HUES64 (cell line): ENCODE measurements around the gene CALM1.

Experiments used
- H3K27ac ChIP-seq: 2 replicates; pipeline ENCODE4 v1.7.0; 2013; ENCODE audit warnings: low read depth, low read length, inconsistent platforms
- H3K27me3 ChIP-seq: 2 replicates; pipeline ENCODE4 v1.6.1; 2013; ENCODE audit warnings: mild to moderate bottlenecking, low read length; ENCODE audit not compliant: insufficient read depth
- H3K36me3 ChIP-seq: 2 replicates; pipeline ENCODE4 v1.6.1; 2013; ENCODE audit warnings: mild to moderate bottlenecking, low read length; ENCODE audit not compliant: insufficient read depth
- H3K4me1 ChIP-seq: 2 replicates; pipeline ENCODE4 v1.6.1; 2013; ENCODE audit warnings: mild to moderate bottlenecking, low read length, moderate library complexity; ENCODE audit not compliant: insufficient read depth
- H3K4me3 ChIP-seq: 2 replicates; pipeline ENCODE4 v1.5.1; 2013; ENCODE audit warnings: mild to moderate bottlenecking, low read length, moderate library complexity
- H3K9ac ChIP-seq: 2 replicates; pipeline ENCODE4 v1.6.1; 2013; ENCODE audit warnings: mild to moderate bottlenecking, low read depth, low read length
- H3K9me3 ChIP-seq: 2 replicates; pipeline ENCODE4 v1.6.1; 2013; ENCODE audit warnings: low read depth, low read length; ENCODE audit not compliant: insufficient read depth
- WGBS: fragments of 150-250, 120-280 bp; methylation state at CpG from one replicate; pipeline ENCODE4 v1.1.7; 2013; ENCODE audit warnings: missing lambda C conversion rate; 5-methylcytosine and 5-hydroxymethylcytosine counted together

Gene CALM1

GRCh38 chr14:90399541-90400444 is 3.0 kb downstream of the CALM1 start:
- WGBS = 46% methylated on average over 13 of the region's 14 CpGs
- Histone ChIP-seq H3K4me1 (peaks cover 15% of the 10 kb centered on the region), H3K9ac (no peak overlapping the region), H3K27ac (no peak overlapping the region), H3K36me3 (peaks cover 50% of the 10 kb centered on the region), H3K9me3 (no peaks in the 10 kb centered on the region), H3K27me3 (no peaks in the 10 kb centered on the region), H3K4me3 (peak overlapping the region; percentile 100)

DNA sequence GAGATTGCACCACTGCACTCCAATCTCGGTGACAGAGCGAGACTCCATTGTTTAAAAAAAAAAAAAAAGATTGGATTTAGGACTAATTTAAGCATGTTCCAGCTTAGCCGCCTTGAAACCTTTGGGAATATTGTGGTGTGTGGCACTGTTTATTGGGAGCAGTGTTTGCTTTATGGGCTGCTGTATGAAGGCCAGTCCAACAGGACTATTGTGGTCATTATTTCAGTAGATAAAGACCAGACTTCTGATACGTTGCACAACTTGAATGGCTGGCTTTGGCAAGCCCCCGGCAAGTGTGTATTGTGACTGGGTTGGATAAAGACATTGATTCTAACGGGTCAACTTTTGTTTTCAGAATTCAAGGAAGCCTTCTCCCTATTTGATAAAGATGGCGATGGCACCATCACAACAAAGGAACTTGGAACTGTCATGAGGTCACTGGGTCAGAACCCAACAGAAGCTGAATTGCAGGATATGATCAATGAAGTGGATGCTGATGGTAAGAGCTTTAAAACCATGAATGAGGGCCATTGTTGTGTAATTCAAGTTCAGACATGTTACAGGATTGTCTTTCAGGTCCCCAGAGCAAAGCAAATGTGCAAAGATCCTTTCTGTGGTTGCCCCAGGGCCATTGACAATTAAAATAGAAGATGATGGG is 4.2 kb downstream of the CALM1 start:
- peaks cover 62% of the 10 kb centered on the region for H3K36me3 ChIP-seq
- H3K9me3 ChIP-seq = no peaks in the 10 kb centered on the region
- no peak overlapping the region for H3K9ac ChIP-seq
- H3K27me3 ChIP-seq = no peaks in the 10 kb centered on the region
- 95% methylated on average over 7 of the region's 7 CpGs for WGBS
- H3K27ac ChIP-seq = no peak overlapping the region
- peaks cover 14% of the 10 kb centered on the region for H3K4me1 ChIP-seq
- H3K4me3 ChIP-seq = no peak overlapping the region

- 87% methylated on average over 6 of the region's 7 CpGs for WGBS
- no peaks in the 10 kb centered on the region for H3K27me3 ChIP-seq
Observed at GRCh38 chr14:90402016-90402415, 5.2 kb downstream of the CALM1 start.

DNA sequence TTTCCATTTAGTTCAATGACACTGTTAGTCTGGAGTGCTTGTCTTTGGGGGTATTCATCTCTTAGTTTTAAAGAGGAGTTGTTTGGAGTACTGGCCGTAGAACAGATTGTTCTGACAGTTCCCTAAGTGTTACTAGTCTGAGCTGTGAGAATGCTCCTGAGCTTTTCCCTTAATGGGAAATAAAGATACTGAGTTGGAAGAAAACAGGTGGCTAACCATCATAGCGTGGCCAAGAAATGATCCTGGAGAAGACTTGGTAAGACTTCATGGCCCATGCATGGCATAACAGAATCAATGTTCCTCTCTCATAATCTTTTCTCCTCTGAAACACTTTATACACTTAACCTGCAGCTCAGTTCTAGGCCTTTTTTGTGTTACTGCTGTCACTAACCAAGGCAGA is 6.2 kb downstream of the CALM1 start:
- H3K4me1 ChIP-seq = peaks cover 12% of the 10 kb centered on the region
- no peaks in the 10 kb centered on the region for H3K9me3 ChIP-seq
- peaks cover 62% of the 10 kb centered on the region for H3K36me3 ChIP-seq
- WGBS = 90% methylated on average over 2 of the region's 2 CpGs
- no peak overlapping the region for H3K4me3 ChIP-seq
- H3K27me3 ChIP-seq = no peaks in the 10 kb centered on the region
- no peak overlapping the region for H3K9ac ChIP-seq
- no peak overlapping the region for H3K27ac ChIP-seq

More at GRCh38 chr14:90402016-90402415, 5.2 kb downstream of the CALM1 start:
- Histone ChIP-seq H3K9ac (no peak overlapping the region), H3K9me3 (no peaks in the 10 kb centered on the region), H3K36me3 (peaks cover 62% of the 10 kb centered on the region), H3K4me1 (peaks cover 12% of the 10 kb centered on the region), H3K27ac (no peak overlapping the region), H3K4me3 (no peak overlapping the region)

DNA sequence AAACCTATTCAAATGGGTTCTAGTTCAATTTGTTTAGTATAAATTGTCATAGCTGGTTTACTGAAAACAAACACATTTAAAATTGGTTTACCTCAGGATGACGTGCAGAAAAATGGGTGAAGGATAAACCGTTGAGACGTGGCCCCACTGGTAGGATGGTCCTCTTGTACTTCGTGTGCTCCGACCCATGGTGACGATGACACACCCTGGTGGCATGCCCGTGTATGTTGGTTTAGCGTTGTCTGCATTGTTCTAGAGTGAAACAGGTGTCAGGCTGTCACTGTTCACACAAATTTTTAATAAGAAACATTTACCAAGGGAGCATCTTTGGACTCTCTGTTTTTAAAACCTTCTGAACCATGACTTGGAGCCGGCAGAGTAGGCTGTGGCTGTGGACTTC is 8.3 kb downstream of the CALM1 start:
- Histone ChIP-seq H3K36me3 (peaks cover 59% of the 10 kb centered on the region), H3K27ac (no peak overlapping the region), H3K4me1 (no peaks in the 10 kb centered on the region), H3K9ac (no peak overlapping the region), H3K4me3 (no peak overlapping the region), H3K27me3 (no peaks in the 10 kb centered on the region), H3K9me3 (no peaks in the 10 kb centered on the region)
- whole genome bisulfite sequencing = 98% methylated on average over 9 of the region's 9 CpGs

GRCh38 chr14:90405755-90406154 is 8.9 kb downstream of the CALM1 start:
- 89% methylated on average over 4 of the region's 4 CpGs for WGBS
- Histone ChIP-seq H3K9me3 (no peaks in the 10 kb centered on the region), H3K36me3 (peaks cover 53% of the 10 kb centered on the region), H3K9ac (no peak overlapping the region), H3K27me3 (no peaks in the 10 kb centered on the region), H3K27ac (no peak overlapping the region), H3K4me1 (no peaks in the 10 kb centered on the region), H3K4me3 (no peak overlapping the region)

DNA sequence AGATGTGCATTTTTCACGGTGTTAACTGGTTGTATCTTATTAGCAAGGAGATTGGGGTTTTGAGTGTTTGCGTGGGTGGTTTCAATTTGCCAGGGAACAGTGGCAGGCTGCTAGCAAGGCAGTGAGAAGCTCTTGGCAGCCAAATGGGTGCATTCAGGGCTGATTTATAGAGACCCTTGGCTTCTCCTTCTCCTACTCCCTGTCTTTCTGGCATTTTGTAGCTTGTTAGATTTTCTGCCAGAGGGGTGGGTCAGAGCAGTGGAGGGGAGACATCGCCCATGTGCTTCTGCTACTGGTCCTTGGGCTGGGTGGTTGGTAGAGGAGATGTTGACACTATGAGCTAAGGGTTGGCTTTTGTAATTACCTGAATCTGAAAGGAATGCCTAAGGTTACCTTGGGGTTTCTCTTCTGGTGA is 9.6 kb downstream of the CALM1 start:
- Histone ChIP-seq H3K27me3 (no peaks in the 10 kb centered on the region), H3K9ac (no peak overlapping the region), H3K36me3 (peaks cover 46% of the 10 kb centered on the region), H3K4me1 (no peaks in the 10 kb centered on the region), H3K4me3 (no peak overlapping the region), H3K9me3 (no peaks in the 10 kb centered on the region), H3K27ac (no peak overlapping the region)
- 91% methylated on average over 3 of the region's 3 CpGs for WGBS

- no peak overlapping the region for H3K9ac ChIP-seq
- H3K9me3 ChIP-seq = no peaks in the 10 kb centered on the region
- peaks cover 38% of the 10 kb centered on the region for H3K36me3 ChIP-seq
- H3K27ac ChIP-seq = no peak overlapping the region
- no peak overlapping the region for H3K4me3 ChIP-seq
- WGBS = 100% methylated on average over 2 of the region's 3 CpGs
- H3K27me3 ChIP-seq = no peaks in the 10 kb centered on the region
- H3K4me1 ChIP-seq = no peaks in the 10 kb centered on the region
Observed at GRCh38 chr14:90407230-90407629, 10.4 kb downstream of the CALM1 start.

- Histone ChIP-seq H3K27me3 (no peaks in the 10 kb centered on the region), H3K27ac (no peak overlapping the region), H3K4me3 (no peak overlapping the region), H3K4me1 (no peaks in the 10 kb centered on the region), H3K9ac (no peak overlapping the region), H3K36me3 (peaks cover 23% of the 10 kb centered on the region), H3K9me3 (no peaks in the 10 kb centered on the region)
- 85% methylated on average over 6 of the region's 6 CpGs for WGBS
Observed at GRCh38 chr14:90408713-90409112, 11.9 kb downstream of the CALM1 start.

- H3K27ac ChIP-seq = no peak overlapping the region
- H3K9ac ChIP-seq = no peak overlapping the region
- peaks cover 17% of the 10 kb centered on the region for H3K36me3 ChIP-seq
- no peaks in the 10 kb centered on the region for H3K4me1 ChIP-seq
- no peaks in the 10 kb centered on the region for H3K27me3 ChIP-seq
- H3K9me3 ChIP-seq = no peaks in the 10 kb centered on the region
- 93% methylated on average over 5 of the region's 5 CpGs for WGBS
- no peak overlapping the region for H3K4me3 ChIP-seq
Observed at GRCh38 chr14:90409209-90409730, 12.4 kb downstream of the CALM1 start.

GRCh38 chr14:90412058-90412457 is 15.2 kb downstream of the CALM1 start:
- Histone ChIP-seq H3K9ac (no peak overlapping the region), H3K27ac (no peak overlapping the region), H3K4me1 (no peaks in the 10 kb centered on the region), H3K9me3 (no peaks in the 10 kb centered on the region), H3K27me3 (no peaks in the 10 kb centered on the region), H3K4me3 (no peak overlapping the region), H3K36me3 (no peaks in the 10 kb centered on the region; the same call in 1 of the 2 replicates)
- 100% methylated on average over 1 of the region's 2 CpGs for WGBS
